ENCODE data around the gene C4orf46. TPM values are rescaled to one million over a fixed set of nuclear protein-coding genes. Genes with fewer than 3 reads are reported as not detected.

C4orf46 gene
- total RNA-seq, 1 donor from 2014 or later = 18.2 TPM

DNA sequence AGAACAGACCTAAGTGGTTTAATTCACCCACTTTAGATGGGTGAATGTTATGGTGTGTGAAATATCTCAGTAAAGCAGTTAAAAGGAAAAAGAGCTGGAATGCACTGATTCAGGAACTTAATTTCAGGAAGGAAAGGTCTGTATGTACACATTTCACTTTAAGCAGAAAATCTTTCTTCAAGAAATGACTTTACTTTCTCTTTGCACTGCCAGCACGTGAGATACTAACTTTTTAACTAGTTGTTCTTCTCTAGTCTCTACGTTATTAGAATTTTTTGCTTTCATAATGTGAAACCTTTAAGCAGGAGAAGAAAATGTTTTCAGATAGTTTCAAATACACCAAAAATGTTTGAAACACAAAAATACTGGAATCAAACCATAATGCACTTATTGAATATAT lies 18.8 kb downstream of the C4orf46 start:
- no peak for DNase-seq (ENCODE audit: low spot score, unreplicated experiment)
- Mint-ChIP-seq H3K4me1 (ENCODE audit: low read depth) (no peaks in the 10 kb centered on the region), H3K4me3 (ENCODE audit: low read depth) (no peak overlapping the region), H3K36me3 (ENCODE audit: insufficient read depth) (no peaks in the 10 kb centered on the region), H3K27me3 (no peaks in the 10 kb centered on the region), H3K9me3 (ENCODE audit: low read depth) (no peaks in the 10 kb centered on the region), H3K27ac (no peak overlapping the region)
- TF ChIP-seq, protein P1, sequence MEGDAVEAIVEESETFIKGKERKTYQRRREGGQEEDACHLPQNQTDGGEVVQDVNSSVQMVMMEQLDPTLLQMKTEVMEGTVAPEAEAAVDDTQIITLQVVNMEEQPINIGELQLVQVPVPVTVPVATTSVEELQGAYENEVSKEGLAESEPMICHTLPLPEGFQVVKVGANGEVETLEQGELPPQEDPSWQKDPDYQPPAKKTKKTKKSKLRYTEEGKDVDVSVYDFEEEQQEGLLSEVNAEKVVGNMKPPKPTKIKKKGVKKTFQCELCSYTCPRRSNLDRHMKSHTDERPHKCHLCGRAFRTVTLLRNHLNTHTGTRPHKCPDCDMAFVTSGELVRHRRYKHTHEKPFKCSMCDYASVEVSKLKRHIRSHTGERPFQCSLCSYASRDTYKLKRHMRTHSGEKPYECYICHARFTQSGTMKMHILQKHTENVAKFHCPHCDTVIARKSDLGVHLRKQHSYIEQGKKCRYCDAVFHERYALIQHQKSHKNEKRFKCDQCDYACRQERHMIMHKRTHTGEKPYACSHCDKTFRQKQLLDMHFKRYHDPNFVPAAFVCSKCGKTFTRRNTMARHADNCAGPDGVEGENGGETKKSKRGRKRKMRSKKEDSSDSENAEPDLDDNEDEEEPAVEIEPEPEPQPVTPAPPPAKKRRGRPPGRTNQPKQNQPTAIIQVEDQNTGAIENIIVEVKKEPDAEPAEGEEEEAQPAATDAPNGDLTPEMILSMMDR (IDR thresholded peaks at IDR 0.05; ENCODE audit: unreplicated experiment) = no peak

DNA sequence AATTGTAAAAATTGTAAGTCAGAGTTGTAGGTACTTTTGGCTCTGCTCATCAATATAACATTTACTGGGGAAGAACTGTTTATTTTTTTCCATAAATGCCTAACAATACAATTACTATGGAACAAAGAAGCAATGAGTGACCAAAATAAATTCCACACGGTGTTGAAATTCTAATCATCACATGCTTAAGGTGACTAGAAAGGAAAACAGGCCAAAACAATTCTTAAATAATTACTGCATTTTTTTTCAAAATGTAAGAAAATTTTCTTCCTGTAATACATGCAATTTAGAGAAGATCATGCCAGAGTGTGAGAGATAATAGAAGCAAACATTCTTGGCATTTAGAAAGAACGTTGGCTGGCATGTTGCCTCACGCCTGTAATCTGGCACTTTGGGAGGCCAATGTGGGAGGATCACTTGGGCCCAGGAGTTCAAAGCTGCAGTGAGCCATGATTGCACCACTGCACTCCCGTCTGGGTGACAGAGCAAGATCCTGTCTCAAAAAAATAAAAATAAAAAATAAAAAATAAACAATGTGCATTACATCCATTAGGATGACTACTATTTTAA lies 22.5 kb downstream of the C4orf46 start:
- no peaks in the 10 kb centered on the region for H3K4me1 Mint-ChIP-seq (ENCODE audit: low read depth)
- no peak overlapping the region for H3K27ac Mint-ChIP-seq

DNA sequence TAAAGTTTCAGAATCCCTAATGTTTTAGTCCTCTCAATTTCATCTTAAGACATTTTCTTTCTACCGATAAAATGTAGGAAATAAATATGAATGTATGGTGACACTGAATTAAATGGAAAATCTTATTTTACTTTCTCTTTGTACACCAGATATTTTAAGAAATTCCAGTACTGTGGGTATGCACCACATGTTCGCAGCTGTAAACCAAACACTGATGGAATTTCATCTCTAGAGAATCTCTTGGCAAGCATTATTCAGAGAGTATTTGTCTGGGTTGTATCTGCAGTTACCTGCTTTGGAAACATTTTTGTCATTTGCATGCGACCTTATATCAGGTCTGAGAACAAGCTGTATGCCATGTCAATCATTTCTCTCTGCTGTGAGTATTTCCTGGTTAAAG lies 26.9 kb downstream of the C4orf46 start:
- Mint-ChIP-seq H3K4me1 (ENCODE audit: low read depth) (no peaks in the 10 kb centered on the region), H3K9me3 (ENCODE audit: low read depth) (no peaks in the 10 kb centered on the region), H3K27me3 (no peaks in the 10 kb centered on the region), H3K36me3 (ENCODE audit: insufficient read depth) (no peaks in the 10 kb centered on the region), H3K4me3 (ENCODE audit: low read depth) (no peak overlapping the region), H3K27ac (no peak overlapping the region)
- no peak for DNase-seq (ENCODE audit: low spot score, unreplicated experiment)
- TF ChIP-seq, protein P1 (IDR thresholded peaks at IDR 0.05; ENCODE audit: unreplicated experiment) = no peak

More for the DNA sequence above, 22.5 kb downstream of the C4orf46 start:
- H3K4me3 Mint-ChIP-seq (ENCODE audit: low read depth) = no peak overlapping the region
- H3K36me3 Mint-ChIP-seq (ENCODE audit: insufficient read depth) = no peaks in the 10 kb centered on the region
- TF ChIP-seq, protein P1 (IDR thresholded peaks at IDR 0.05; ENCODE audit: unreplicated experiment) = no peak
- no peaks in the 10 kb centered on the region for H3K9me3 Mint-ChIP-seq (ENCODE audit: low read depth)
- H3K27me3 Mint-ChIP-seq = no peaks in the 10 kb centered on the region
- DNase-seq (ENCODE audit: low spot score, unreplicated experiment) = no peak

DNA sequence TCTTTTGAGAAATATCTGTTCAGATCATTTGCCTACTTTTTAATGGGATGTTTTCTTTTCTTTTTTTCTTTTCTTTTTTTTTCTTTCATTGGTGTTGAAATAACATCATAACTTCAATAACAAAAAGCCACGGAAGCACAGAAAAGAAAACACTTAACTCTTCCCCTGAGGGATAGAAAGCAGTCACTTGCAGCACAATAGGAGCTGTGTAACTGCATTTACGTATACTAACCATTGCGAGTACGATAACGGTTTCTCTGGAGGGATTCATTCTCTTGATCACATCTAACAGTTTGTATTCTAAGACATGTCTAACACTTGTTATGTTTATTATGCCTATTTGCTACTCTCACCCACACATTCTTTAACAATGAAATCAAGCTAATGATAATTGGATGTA lies 27.3 kb downstream of the C4orf46 start:
- no peaks in the 10 kb centered on the region for H3K27me3 Mint-ChIP-seq
- no peak for DNase-seq (ENCODE audit: low spot score, unreplicated experiment)
- TF ChIP-seq, protein P1 (IDR thresholded peaks at IDR 0.05; ENCODE audit: unreplicated experiment) = no peak
- no peaks in the 10 kb centered on the region for H3K9me3 Mint-ChIP-seq (ENCODE audit: low read depth)
- no peak overlapping the region for H3K27ac Mint-ChIP-seq
- H3K36me3 Mint-ChIP-seq (ENCODE audit: insufficient read depth) = no peaks in the 10 kb centered on the region
- no peak overlapping the region for H3K4me3 Mint-ChIP-seq (ENCODE audit: low read depth)
- no peaks in the 10 kb centered on the region for H3K4me1 Mint-ChIP-seq (ENCODE audit: low read depth)

DNA sequence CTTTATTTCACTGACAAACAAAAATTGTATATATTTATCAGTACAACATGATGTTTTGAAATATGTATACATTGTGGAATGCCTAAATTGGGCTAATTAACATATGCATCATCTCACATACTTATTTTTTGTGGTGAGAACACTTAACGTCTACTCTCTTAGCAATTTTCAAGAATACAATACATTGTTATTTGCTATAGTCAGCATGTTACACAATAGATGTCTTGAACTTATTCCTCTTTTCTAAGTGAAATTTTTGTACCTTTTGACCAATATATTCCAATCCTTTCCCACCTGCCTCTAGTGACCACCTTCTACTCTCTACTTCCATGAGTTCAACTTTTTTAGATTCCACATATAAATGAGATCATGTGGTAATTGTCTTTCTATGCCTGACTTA lies 35.1 kb downstream of the C4orf46 start:
- Mint-ChIP-seq H3K4me3 (ENCODE audit: low read depth) (no peak overlapping the region), H3K4me1 (ENCODE audit: low read depth) (no peaks in the 10 kb centered on the region), H3K9me3 (ENCODE audit: low read depth) (no peaks in the 10 kb centered on the region), H3K36me3 (ENCODE audit: insufficient read depth) (no peaks in the 10 kb centered on the region), H3K27ac (no peak overlapping the region), H3K27me3 (no peaks in the 10 kb centered on the region)
- no peak for DNase-seq (ENCODE audit: low spot score, unreplicated experiment)
- TF ChIP-seq, protein P1 (IDR thresholded peaks at IDR 0.05; ENCODE audit: unreplicated experiment) = no peak
